ENCODE measurements around the gene NADK. TPM values are rescaled to one million over a fixed set of nuclear protein-coding genes. Genes with fewer than 3 reads are reported as not detected.

The NADK gene
- total and polyA plus RNA-seq, 2 of the 13 experiments (the other 11 are each of a cell fraction or from before 2014, with no cell fraction given), result 56.6 to 60.1 TPM

DNA sequence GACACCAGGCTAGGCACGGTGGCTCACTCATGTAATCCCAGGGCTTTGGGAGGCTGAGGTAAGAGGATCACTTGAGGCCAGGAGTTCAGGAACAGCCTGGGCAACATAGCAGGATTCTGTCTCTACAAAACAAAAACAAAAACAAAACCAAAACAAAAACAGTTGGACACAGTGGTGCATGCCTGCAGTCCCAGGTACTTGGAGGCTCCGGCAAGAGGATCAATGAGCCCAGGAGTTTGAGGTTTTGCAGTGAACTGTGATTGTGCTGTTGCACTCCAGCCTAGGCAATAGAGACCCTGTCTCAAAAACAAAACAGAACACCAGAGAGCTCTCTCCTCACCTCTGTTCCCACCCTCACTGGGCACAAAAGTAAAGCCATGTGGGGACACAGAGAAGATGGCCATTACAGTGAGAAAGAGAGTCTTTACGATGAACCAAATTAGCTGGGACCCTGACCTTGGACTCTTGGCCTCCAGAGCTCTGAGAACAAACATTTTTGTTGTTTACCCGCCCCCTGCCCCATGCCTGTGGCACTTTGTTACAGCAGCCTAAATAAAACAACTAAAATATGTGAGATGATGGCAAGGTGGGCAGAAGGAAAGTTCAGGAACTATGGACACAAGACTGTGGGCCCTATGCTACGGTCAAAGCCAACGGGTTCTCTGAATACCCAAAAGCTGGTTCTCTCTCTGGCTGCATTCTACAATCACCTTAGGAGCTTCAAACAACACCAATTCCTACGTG lies 9.8 kb downstream of the NADK start (continued):
- no peak for TF ChIP-seq ATRX (CRISPR knock-in tag; IDR thresholded peaks at IDR 0.05; ENCODE audit: borderline replicate concordance)
- TF ChIP-seq, protein P1, sequence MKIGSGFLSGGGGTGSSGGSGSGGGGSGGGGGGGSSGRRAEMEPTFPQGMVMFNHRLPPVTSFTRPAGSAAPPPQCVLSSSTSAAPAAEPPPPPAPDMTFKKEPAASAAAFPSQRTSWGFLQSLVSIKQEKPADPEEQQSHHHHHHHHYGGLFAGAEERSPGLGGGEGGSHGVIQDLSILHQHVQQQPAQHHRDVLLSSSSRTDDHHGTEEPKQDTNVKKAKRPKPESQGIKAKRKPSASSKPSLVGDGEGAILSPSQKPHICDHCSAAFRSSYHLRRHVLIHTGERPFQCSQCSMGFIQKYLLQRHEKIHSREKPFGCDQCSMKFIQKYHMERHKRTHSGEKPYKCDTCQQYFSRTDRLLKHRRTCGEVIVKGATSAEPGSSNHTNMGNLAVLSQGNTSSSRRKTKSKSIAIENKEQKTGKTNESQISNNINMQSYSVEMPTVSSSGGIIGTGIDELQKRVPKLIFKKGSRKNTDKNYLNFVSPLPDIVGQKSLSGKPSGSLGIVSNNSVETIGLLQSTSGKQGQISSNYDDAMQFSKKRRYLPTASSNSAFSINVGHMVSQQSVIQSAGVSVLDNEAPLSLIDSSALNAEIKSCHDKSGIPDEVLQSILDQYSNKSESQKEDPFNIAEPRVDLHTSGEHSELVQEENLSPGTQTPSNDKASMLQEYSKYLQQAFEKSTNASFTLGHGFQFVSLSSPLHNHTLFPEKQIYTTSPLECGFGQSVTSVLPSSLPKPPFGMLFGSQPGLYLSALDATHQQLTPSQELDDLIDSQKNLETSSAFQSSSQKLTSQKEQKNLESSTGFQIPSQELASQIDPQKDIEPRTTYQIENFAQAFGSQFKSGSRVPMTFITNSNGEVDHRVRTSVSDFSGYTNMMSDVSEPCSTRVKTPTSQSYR (CRISPR knock-in tag; IDR thresholded peaks at IDR 0.05; ENCODE audit: borderline replicate concordance), result peak; percentile 27; the same call in 1 of the 2 replicates
- no peak for TF ChIP-seq ZNF367 (CRISPR knock-in tag; IDR thresholded peaks at IDR 0.05; ENCODE audit: borderline replicate concordance)
- TF ChIP-seq CBX1 (IDR thresholded peaks at IDR 0.05; ENCODE audit: low read depth), result no peak
- TF ChIP-seq HDAC2 (CRISPR knock-in tag; IDR thresholded peaks at IDR 0.05), result peak; percentile 43; the same call in 1 of the 2 replicates
- no peak for TF ChIP-seq KDM5B (CRISPR knock-in tag; IDR thresholded peaks at IDR 0.05; ENCODE audit: borderline replicate concordance)
- TF ChIP-seq, protein P2, sequence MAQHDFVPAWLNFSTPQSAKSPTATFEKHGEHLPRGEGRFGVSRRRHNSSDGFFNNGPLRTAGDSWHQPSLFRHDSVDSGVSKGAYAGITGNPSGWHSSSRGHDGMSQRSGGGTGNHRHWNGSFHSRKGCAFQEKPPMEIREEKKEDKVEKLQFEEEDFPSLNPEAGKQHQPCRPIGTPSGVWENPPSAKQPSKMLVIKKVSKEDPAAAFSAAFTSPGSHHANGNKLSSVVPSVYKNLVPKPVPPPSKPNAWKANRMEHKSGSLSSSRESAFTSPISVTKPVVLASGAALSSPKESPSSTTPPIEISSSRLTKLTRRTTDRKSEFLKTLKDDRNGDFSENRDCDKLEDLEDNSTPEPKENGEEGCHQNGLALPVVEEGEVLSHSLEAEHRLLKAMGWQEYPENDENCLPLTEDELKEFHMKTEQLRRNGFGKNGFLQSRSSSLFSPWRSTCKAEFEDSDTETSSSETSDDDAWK (CRISPR knock-in tag; IDR thresholded peaks at IDR 0.05), result no peak
- no peak for TF ChIP-seq PRMT3 (CRISPR knock-in tag; IDR thresholded peaks at IDR 0.05; ENCODE audit: borderline replicate concordance, low read depth)
- TF ChIP-seq, protein P3, sequence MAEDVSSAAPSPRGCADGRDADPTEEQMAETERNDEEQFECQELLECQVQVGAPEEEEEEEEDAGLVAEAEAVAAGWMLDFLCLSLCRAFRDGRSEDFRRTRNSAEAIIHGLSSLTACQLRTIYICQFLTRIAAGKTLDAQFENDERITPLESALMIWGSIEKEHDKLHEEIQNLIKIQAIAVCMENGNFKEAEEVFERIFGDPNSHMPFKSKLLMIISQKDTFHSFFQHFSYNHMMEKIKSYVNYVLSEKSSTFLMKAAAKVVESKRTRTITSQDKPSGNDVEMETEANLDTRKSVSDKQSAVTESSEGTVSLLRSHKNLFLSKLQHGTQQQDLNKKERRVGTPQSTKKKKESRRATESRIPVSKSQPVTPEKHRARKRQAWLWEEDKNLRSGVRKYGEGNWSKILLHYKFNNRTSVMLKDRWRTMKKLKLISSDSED (CRISPR knock-in tag; IDR thresholded peaks at IDR 0.05), result no peak
- no peak for TF ChIP-seq BHLHE40 (IDR thresholded peaks at IDR 0.05; ENCODE audit: low read length)
- no peak for TF ChIP-seq ZNF709 (CRISPR knock-in tag; IDR thresholded peaks at IDR 0.05)
- TF ChIP-seq, protein P4, sequence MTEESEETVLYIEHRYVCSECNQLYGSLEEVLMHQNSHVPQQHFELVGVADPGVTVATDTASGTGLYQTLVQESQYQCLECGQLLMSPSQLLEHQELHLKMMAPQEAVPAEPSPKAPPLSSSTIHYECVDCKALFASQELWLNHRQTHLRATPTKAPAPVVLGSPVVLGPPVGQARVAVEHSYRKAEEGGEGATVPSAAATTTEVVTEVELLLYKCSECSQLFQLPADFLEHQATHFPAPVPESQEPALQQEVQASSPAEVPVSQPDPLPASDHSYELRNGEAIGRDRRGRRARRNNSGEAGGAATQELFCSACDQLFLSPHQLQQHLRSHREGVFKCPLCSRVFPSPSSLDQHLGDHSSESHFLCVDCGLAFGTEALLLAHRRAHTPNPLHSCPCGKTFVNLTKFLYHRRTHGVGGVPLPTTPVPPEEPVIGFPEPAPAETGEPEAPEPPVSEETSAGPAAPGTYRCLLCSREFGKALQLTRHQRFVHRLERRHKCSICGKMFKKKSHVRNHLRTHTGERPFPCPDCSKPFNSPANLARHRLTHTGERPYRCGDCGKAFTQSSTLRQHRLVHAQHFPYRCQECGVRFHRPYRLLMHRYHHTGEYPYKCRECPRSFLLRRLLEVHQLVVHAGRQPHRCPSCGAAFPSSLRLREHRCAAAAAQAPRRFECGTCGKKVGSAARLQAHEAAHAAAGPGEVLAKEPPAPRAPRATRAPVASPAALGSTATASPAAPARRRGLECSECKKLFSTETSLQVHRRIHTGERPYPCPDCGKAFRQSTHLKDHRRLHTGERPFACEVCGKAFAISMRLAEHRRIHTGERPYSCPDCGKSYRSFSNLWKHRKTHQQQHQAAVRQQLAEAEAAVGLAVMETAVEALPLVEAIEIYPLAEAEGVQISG (CRISPR knock-in tag; IDR thresholded peaks at IDR 0.05), result peak; percentile 46; the same call in 1 of the 2 replicates
- TF ChIP-seq ZNF777 (CRISPR knock-in tag; IDR thresholded peaks at IDR 0.05), result no peak
- TF ChIP-seq HCFC1 (IDR thresholded peaks at IDR 0.05; ENCODE audit: low read depth, low read length), result no peak
- TF ChIP-seq ZSCAN20 (CRISPR knock-in tag; IDR thresholded peaks at IDR 0.05; ENCODE audit: borderline replicate concordance), result no peak
- TF ChIP-seq SYNCRIP (IDR thresholded peaks at IDR 0.05; ENCODE audit: insufficient read depth, low read depth, low read length), result no peak
- TF ChIP-seq, protein P5, sequence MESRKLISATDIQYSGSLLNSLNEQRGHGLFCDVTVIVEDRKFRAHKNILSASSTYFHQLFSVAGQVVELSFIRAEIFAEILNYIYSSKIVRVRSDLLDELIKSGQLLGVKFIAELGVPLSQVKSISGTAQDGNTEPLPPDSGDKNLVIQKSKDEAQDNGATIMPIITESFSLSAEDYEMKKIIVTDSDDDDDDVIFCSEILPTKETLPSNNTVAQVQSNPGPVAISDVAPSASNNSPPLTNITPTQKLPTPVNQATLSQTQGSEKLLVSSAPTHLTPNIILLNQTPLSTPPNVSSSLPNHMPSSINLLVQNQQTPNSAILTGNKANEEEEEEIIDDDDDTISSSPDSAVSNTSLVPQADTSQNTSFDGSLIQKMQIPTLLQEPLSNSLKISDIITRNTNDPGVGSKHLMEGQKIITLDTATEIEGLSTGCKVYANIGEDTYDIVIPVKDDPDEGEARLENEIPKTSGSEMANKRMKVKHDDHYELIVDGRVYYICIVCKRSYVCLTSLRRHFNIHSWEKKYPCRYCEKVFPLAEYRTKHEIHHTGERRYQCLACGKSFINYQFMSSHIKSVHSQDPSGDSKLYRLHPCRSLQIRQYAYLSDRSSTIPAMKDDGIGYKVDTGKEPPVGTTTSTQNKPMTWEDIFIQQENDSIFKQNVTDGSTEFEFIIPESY (CRISPR knock-in tag; IDR thresholded peaks at IDR 0.05), result no peak
- TF ChIP-seq ZBTB7A (CRISPR knock-in tag; IDR thresholded peaks at IDR 0.05), result no peak
- no peak for TF ChIP-seq ZFP41 (CRISPR knock-in tag; IDR thresholded peaks at IDR 0.05; ENCODE audit: borderline replicate concordance)

All from HepG2 (cell line).